ENCODE results near the gene NAALADL1.

GRCh38 chr11:65090628-65091027 is 32.3 kb upstream of the NAALADL1 start:
- TF ChIP-seq TSHZ2 (CRISPR knock-in tag; IDR thresholded peaks at IDR 0.05) (no peak), ZNF70 (CRISPR knock-in tag; IDR thresholded peaks at IDR 0.05) (no peak), ARNTL (CRISPR knock-in tag; IDR thresholded peaks at IDR 0.05; ENCODE audit: borderline replicate concordance, low read depth) (no peak), ISL1 (CRISPR knock-in tag; IDR thresholded peaks at IDR 0.05) (no peak), SNAI2 (CRISPR knock-in tag; IDR thresholded peaks at IDR 0.05) (no peak), ZC3H10 (CRISPR knock-in tag; IDR thresholded peaks at IDR 0.05) (no peak), ZFP3 (CRISPR knock-in tag; IDR thresholded peaks at IDR 0.05) (no peak), CREB5 (CRISPR knock-in tag; IDR thresholded peaks at IDR 0.05; ENCODE audit: low read depth) (no peak), PATZ1 (CRISPR knock-in tag; IDR thresholded peaks at IDR 0.05; ENCODE audit: borderline replicate concordance) (no peak), ZFP30 (CRISPR knock-in tag; IDR thresholded peaks at IDR 0.05) (no peak), CSRNP3 (CRISPR knock-in tag; IDR thresholded peaks at IDR 0.05) (no peak), BACH2 (CRISPR knock-in tag; IDR thresholded peaks at IDR 0.05; ENCODE audit: borderline replicate concordance) (no peak), CSDC2 (CRISPR knock-in tag; IDR thresholded peaks at IDR 0.05) (no peak), TOX (CRISPR knock-in tag; IDR thresholded peaks at IDR 0.05; ENCODE audit: borderline replicate concordance) (no peak)
